ACC112 (cell line): Measurements from ENCODE around the gene PYCARD.
"Not testable (repeated sequence)": the region's sequence is repeated elsewhere in the genome, so short reads cannot be mapped to it uniquely, and the experiment has no call there.

Experiments
- H2AFZ ChIP-seq: fragments of 200-600 bp; sonication (generic); one replicate; pipeline ENCODE4 v1.6.0; 2017; ENCODE audit warnings: antibody characterized with exemption, low read length; ENCODE audit not compliant: unreplicated experiment
- H3K27ac ChIP-seq: fragments of 200-600 bp; sonication (generic); 2 replicates; pipeline ENCODE4 v1.5.1; 2014; ENCODE audit warnings: low read depth, mild to moderate bottlenecking, antibody characterized with exemption, low read length, moderate library complexity
- H3K27me3 ChIP-seq: fragments of 200-600 bp; sonication (generic); 2 replicates; pipeline ENCODE4 v1.6.1; 2014; ENCODE audit warnings: mild to moderate bottlenecking, antibody characterized with exemption, low read length, moderate library complexity, mixed read lengths; ENCODE audit not compliant: insufficient read depth
- H3K36me3 ChIP-seq: fragments of 200-600 bp; sonication (generic); 2 replicates; pipeline ENCODE4 v1.6.1; 2016; ENCODE audit warnings: mild to moderate bottlenecking, antibody characterized with exemption, low read length, moderate library complexity, mixed read lengths; ENCODE audit not compliant: insufficient read depth
- H3K4me1 ChIP-seq: fragments of 200-600 bp; sonication (generic); one replicate; pipeline ENCODE4 v1.6.1; 2016; ENCODE audit warnings: low read length, mixed read lengths; ENCODE audit not compliant: insufficient read depth, unreplicated experiment, control insufficient read depth
- H3K4me3 ChIP-seq: fragments of 200-600 bp; sonication (generic); 2 replicates; pipeline ENCODE4 v1.5.1; 2014; ENCODE audit warnings: mild to moderate bottlenecking, low read depth, low read length
- H3K79me2 ChIP-seq: fragments of 200-600 bp; sonication (generic); one replicate; pipeline ENCODE4 v1.6.0; 2016; ENCODE audit warnings: low read length; ENCODE audit not compliant: control insufficient read depth, unreplicated experiment, insufficient read depth

The PYCARD gene

DNA sequence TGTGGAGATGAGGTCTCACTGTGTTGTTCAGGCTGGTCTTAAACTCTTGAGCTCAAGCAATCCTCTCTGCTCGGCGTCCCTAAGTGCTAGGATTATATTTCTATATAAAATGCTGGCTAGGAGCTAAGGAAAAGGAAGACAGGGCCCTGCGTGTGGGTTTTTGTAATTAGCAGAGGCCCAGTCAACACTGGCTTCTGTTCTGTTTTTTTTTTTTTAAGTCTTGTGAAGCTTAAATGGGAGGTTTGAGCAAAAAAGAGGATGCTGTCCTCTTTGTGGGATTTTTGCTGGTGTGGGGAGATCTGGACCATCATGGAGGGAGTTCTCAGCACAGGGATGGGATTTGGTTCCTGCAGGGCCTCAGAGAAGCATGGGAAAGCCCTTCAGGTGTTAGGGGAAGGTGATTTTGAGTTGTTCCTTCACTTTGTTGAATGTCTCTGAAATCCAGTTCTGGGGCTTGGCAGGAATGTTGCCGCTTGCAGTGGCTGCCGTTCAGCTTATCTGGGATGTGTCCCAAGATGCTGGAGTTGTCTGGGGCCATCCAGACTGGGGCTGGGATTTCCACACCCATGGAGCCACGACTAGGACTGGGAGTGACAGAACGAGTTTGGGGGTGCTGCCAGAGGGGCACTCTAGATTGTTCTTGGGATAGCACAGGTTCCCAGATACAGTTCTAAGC is 4.2 kb downstream of the PYCARD start:
- Histone ChIP-seq H3K4me3 (no peak overlapping the region), H3K27ac (no peak overlapping the region), H3K79me2 (no peaks in the 10 kb centered on the region), H2AFZ (no peak overlapping the region), H3K27me3 (no peaks in the 10 kb centered on the region), H3K4me1 (peaks cover 14% of the 10 kb centered on the region), H3K36me3 (peaks cover 23% of the 10 kb centered on the region)

GRCh38 chr16:31196324-31197088 is 6.1 kb downstream of the PYCARD start:
- Histone ChIP-seq H3K27me3 (no peaks in the 10 kb centered on the region), H3K79me2 (no peaks in the 10 kb centered on the region), H3K27ac (no peak overlapping the region), H3K4me1 (peaks cover 8% of the 10 kb centered on the region), H3K36me3 (peaks cover 37% of the 10 kb centered on the region), H3K4me3 (no peak overlapping the region), H2AFZ (no peak overlapping the region)

GRCh38 chr16:31195861-31196260 is 6.7 kb downstream of the PYCARD start:
- peaks cover 44% of the 10 kb centered on the region for H3K36me3 ChIP-seq
- H3K27ac ChIP-seq, result not testable (repeated sequence)

GRCh38 chr16:31194898-31195297 is 7.7 kb downstream of the PYCARD start:
- H3K79me2 ChIP-seq, result peaks cover 4% of the 10 kb centered on the region
- peaks cover 53% of the 10 kb centered on the region for H3K36me3 ChIP-seq
- no peak overlapping the region for H2AFZ ChIP-seq
- H3K27ac ChIP-seq, result no peak overlapping the region
- no peaks in the 10 kb centered on the region for H3K4me1 ChIP-seq
- no peaks in the 10 kb centered on the region for H3K27me3 ChIP-seq
- H3K4me3 ChIP-seq, result no peak overlapping the region

More at GRCh38 chr16:31195861-31196260, 6.7 kb downstream of the PYCARD start:
- not testable (repeated sequence) for H3K4me3 ChIP-seq, H3K79me2 ChIP-seq, H3K27me3 ChIP-seq, H3K4me1 ChIP-seq, H2AFZ ChIP-seq

DNA sequence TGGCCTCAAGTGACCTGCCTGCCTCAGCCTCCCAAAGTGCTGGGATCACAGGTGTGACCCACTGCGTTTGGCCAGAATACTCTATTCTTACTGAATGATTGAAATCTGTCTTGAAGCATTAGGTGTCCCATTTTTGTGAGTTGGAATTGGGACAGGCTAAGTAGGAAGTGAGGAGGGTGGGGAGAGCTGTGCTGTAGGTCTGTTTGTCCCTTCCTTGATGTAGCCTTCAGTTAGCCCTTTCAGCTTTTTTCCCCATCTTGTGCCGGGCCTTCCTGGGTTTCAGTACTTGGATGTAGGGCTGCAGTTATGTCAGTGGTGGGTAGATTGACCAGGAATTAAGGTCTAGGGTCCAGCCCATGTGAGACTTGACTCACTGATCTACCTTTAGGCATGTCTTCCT is 8.7 kb downstream of the PYCARD start:
- Histone ChIP-seq H3K4me3 (no peak overlapping the region), H3K27ac (no peak overlapping the region), H3K36me3 (peaks cover 64% of the 10 kb centered on the region), H3K4me1 (no peaks in the 10 kb centered on the region), H3K79me2 (peaks cover 15% of the 10 kb centered on the region), H2AFZ (no peak overlapping the region), H3K27me3 (no peaks in the 10 kb centered on the region)

DNA sequence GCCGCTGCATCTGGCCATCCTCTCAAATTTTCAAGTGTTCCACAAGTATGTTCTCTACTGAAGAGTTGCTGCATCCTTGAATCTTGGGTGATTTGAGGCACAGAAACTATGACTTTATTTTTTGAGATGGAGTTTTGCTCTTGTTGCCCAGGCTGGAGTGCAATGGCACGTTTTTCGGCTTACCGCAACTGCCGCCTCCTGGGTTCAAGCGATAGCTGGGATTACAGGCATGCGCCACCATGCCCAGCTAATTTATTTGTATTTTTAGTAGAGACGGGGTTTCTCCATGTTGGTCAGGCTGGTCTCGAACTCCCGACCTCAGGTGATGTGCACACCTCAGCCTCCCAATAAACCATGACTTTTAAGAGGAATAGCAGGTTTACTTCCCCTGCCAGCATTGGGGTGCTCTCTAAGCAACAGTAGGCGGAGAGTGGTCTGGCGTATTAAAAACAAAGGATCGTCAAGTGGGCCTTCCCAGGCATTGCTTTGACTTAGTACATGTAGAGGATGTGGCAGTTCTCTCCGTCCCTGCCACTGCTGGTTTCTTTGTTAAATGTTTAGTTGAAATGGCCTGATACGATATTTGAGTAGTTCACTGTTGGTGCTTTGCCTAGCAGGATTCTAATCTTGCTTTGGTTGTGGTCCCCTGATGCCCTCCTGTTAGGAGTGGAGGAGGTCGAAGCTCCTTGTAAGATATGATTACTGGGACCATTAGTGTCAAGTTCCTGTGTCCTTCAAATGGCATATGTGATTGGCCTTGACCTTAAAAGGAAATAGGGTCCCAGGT is 9.5 kb downstream of the PYCARD start:
- Histone ChIP-seq H3K36me3 (peaks cover 72% of the 10 kb centered on the region), H3K4me3 (no peak overlapping the region), H2AFZ (no peak overlapping the region), H3K4me1 (no peaks in the 10 kb centered on the region), H3K27me3 (no peaks in the 10 kb centered on the region), H3K79me2 (peaks cover 23% of the 10 kb centered on the region), H3K27ac (no peak overlapping the region)

DNA sequence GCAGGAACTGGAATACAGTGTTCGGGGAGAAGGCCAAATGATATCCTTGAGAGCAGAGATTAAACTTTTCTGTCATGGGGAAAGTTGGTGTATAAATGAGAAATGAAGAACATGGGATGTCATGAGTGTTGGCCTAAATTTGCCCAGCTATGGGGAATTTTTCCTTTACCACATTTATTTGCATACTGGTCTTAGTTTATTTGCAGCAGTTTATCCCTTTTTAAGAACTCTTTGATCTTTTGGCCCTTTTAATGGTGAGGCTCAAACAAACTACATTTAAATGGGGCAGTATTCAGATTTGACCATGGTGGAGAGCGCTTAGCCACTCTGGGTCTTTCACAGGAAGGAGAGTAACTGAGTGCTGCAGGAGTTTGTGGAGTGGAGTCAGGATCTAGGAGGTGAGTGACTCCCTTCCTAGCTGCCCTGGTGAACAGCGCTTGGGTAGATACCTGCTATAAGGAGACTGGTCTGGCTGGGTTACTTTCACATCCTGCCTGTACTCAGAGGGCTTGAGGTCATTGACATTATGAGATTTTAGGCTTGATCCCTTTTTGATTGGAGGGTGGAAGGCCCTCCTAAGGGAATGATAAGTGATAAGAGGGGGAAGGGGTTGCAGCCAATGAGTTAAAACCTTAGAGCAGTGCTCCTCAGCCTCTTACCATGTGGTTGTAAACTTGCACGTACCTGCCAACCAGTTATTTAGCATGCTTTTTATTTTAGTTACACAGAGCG is 10.7 kb downstream of the PYCARD start:
- no peak overlapping the region for H3K4me3 ChIP-seq
- H3K27me3 ChIP-seq, result no peaks in the 10 kb centered on the region
- peaks cover 84% of the 10 kb centered on the region for H3K36me3 ChIP-seq
- H2AFZ ChIP-seq, result no peak overlapping the region
- no peak overlapping the region for H3K27ac ChIP-seq
- peaks cover 35% of the 10 kb centered on the region for H3K79me2 ChIP-seq
- H3K4me1 ChIP-seq, result no peaks in the 10 kb centered on the region

GRCh38 chr16:31190818-31191444 is 11.6 kb downstream of the PYCARD start:
- Histone ChIP-seq H3K36me3 (peaks cover 89% of the 10 kb centered on the region), H3K27me3 (no peaks in the 10 kb centered on the region), H3K79me2 (peaks cover 44% of the 10 kb centered on the region), H3K27ac (no peak overlapping the region), H2AFZ (no peak overlapping the region), H3K4me3 (no peak overlapping the region), H3K4me1 (no peaks in the 10 kb centered on the region)

DNA sequence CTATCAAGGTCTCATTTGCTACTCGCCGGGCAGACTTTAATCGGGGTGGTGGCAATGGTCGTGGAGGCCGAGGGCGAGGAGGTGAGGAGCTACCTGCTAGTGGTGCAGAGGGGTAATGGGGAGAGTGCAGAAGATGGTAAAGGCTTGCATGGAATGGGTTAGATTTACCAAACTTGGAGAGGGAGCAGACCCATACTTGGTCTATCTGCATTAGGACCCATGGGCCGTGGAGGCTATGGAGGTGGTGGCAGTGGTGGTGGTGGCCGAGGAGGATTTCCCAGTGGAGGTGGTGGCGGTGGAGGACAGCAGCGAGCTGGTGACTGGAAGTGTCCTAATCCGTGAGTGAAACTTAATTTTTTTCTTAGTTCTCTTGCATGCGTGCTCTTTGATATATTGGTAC is 12.5 kb downstream of the PYCARD start:
- peaks cover 53% of the 10 kb centered on the region for H3K79me2 ChIP-seq
- no peak overlapping the region for H3K4me3 ChIP-seq
- no peak overlapping the region for H3K27ac ChIP-seq
- peaks cover 93% of the 10 kb centered on the region for H3K36me3 ChIP-seq
- H2AFZ ChIP-seq, result no peak overlapping the region
- H3K4me1 ChIP-seq, result peaks cover 8% of the 10 kb centered on the region
- H3K27me3 ChIP-seq, result no peaks in the 10 kb centered on the region

DNA sequence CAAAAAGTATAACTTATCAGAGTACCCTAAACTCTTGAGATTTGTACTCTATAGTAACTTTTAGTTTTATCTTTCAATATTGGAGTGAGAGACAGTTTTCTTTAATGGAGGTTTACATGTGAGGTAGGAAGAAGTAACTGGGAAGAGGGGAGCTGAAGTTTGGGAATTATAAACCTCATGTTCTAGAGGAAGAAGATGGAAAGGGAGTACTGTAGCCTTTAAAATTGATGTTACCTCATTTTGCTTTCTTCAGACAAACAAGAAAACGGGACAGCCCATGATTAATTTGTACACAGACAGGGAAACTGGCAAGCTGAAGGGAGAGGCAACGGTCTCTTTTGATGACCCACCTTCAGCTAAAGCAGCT is 13.2 kb downstream of the PYCARD start:
- H3K27ac ChIP-seq, result no peak overlapping the region
- H2AFZ ChIP-seq, result no peak overlapping the region
- H3K4me1 ChIP-seq, result peaks cover 11% of the 10 kb centered on the region
- peaks cover 93% of the 10 kb centered on the region for H3K36me3 ChIP-seq
- no peaks in the 10 kb centered on the region for H3K27me3 ChIP-seq
- H3K79me2 ChIP-seq, result peaks cover 59% of the 10 kb centered on the region
- H3K4me3 ChIP-seq, result no peak overlapping the region
